H54 (cell line): ENCODE data around the gene NDST1.
A peak's percentile ranks its signal among the peaks of the same experiment; 100 is the strongest.

Experiments used
- DNase-seq: peaks from one replicate; pipeline ENCODE4 v3.0.0; 2011; ENCODE audit warnings: low spot score, mixed read lengths; ENCODE audit not compliant: insufficient read length
- FAIRE-seq: peaks from 3 replicates; lab custom pipeline; 2011; peaks lifted over from hg19 to GRCh38; lab: Jason Lieb, UNC
- POLR2A ChIP-seq: IDR thresholded peaks from 2 replicates; pipeline ENCODE4 v1.6.1; 2011; ENCODE audit warnings: low read depth, mild to moderate bottlenecking, low read length

The NDST1 gene

GRCh38 chr5:150587856-150588595, 80.1 kb downstream of the NDST1 start:
- no peak for FAIRE-seq
- TF ChIP-seq POLR2A: no peak
- DNase-seq: no peak

DNA sequence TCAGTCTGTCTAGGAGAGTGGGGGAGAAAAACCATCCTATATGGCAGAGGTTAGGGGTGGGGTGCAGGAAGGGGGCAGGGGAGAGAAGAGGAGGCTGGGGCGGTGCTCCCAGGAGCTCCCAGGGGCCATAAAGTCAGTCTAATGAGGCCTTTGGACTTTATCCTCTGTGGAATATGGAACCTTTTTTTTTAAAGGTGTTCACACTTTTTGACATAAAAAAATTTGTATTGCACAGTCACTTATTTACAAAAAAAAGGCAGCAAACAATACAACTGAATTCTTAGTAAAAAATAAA, 80.6 kb downstream of the NDST1 start:
- no peak for TF ChIP-seq POLR2A
- DNase-seq (no peak), FAIRE-seq (no peak)

DNA sequence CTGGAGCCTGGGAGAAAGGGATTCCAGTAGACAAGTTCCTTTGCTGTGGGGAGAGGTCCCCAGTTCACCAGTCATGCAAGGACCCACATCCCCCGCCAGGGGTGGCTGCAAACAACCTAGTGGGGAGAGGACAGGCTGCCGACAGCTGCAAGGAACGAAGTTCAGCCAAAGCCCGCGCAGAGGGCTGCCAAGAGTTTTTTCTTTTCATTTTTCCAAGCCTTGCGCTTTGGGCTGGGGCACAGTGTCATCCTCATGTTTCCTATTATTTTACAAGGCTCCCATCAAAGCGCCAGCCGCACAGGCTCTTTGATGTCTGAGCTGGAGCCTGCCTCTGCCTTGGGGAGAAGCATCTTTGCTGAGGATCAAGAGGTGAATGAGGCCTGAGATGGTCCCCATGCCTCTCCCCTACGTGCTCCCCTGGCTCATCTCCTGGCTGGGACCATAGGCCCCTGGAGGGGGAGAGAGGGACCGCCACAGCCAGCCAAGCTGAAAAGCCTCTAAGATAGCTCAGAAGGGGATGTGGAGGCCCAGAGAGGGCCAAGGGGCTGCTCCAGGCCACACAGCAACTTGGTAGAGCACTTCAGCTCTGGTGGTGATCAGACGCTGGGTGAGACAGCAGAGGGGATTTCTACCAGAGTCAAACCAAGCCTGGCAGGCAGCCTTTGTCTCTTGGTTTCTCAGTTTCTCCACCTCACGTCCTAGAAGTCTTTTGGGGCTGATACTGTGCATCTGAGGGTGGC, 82.1 kb downstream of the NDST1 start:
- DNase-seq (no peak), FAIRE-seq (no peak)
- TF ChIP-seq POLR2A: no peak

GRCh38 chr5:150590979-150591695, 83.2 kb downstream of the NDST1 start:
- DNase-seq (no peak), FAIRE-seq (no peak)
- no peak for TF ChIP-seq POLR2A

DNA sequence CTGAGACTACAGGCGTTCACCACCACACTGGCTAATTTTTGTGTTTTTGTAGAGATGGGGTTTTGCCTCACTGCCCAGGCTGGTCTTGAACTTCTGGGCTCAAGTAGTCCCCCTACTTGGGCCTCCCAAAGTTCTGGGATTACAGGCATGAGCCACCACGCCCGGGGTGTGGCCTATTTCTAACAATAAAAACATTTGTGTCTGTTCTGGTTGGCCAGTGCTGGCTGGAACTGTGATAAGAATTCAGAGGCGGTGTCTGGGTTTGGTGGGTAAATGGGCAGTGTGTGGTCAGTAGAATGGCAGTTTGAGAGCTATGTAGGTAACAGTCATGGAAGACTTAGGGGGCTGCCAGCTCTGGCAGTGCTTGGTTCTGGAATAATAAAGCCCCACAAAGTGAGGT, 85.7 kb downstream of the NDST1 start:
- TF ChIP-seq POLR2A: no peak
- DNase-seq: no peak
- FAIRE-seq: no peak

DNA sequence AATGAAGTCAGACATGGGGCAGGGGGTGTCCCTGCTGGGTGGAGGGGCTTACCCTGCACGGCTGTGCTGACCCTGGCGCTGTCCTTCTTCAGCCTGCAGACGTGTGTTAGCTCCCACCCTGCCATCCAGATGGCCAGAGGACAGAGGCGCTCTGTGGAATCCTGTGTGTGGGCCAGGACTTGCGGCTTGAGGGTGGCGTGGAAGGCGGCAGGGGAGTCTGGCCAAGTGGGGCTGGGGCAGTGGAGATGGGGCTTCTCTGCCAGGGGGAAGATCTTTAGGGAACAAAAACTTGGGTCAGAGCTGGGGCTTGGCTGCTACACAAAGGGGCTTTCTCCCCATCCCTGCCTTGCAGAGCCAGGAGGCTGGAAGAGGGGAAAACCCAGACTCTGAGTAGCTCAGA, 86.1 kb downstream of the NDST1 start:
- FAIRE-seq (no peak), DNase-seq (no peak)
- TF ChIP-seq POLR2A: no peak

DNA sequence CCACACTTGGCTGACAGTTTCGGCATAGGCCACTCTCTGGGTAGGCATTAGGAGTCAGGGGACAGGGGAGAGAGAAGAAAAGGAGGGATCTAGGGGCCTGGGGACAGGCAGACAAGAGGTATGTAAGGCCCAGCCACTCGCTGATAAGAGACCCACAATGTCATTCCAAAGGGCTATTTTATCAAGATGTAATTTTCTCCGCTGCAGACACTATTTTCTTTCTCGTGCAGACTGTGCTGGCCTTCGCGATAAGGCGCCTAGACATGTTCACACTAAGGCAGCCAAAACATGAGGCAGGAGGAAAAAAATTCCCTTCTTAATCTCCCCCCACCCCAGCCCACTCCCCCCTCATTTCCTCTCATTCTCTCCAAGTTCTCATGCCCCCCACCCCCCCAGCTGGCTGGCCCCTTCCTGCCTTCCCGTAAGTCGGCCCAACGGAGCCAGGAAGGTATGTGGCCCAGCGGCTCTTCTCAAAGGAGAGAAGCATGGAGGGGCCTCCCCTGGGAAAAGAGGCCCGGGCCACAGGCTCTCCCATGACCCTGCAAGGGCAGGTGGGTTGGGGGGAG, 87.6 kb downstream of the NDST1 start:
- no peak for TF ChIP-seq POLR2A
- FAIRE-seq: no peak
- no peak for DNase-seq

DNA sequence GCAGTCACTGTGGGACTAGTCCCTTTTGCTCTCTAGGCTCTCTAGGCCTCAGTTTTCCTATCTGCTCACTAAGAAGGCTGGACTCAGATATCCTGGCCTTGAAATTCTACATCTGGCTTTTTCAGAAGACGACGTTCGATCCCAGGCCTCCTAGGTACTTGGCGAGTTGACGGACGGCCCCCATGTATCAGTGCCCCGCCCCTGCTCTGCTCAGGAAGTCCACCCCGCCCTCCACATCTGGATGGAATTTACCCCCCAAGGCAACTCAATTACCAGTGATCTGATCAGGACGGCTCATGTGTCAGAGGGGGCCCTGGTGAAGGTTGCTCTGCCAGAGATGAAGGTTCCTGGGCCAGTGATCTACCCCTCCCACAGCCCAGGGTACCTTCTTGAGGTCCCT, 88.4 kb downstream of the NDST1 start:
- FAIRE-seq (no peak), DNase-seq (no peak)
- no peak for TF ChIP-seq POLR2A

DNA sequence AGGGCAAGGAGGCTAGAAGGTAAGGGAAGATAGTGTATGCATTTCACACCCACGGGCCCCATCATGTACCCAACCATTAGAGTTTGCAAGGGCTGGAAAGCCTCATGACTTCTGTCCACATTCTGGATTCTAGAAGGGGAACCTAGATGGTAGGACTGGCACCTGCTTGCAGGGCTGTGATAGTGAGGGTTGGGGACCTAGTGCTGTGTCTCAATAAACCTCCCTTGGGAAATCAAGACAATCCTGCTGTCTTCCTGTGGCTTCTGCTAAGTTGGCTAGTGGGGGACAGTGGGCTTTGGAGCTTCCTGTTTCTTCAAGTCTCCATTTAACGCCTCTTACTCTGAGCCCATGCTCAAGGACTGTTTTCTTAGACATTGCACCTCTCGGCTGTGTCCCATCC, 88.9 kb downstream of the NDST1 start:
- DNase-seq (no peak), FAIRE-seq (no peak)
- no peak for TF ChIP-seq POLR2A

DNA sequence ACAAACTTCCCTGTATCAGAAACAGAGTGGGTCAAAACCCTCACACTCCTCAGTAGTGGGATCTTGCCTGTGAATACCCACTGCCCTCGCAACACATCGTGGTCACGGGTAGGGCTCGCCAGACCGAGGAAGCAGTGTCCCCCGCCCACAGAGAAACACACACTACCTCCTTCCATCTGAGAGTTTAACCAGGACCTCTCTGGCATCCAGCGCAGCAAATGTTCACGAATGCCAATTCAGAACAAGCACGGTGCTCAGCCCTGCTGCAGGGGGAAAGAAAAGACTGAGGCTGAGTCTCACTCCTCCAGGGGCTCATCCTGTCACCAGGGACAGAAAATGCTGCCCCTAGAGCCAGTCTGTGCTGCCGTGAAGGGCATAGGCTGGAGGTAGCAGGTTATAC, 90.1 kb downstream of the NDST1 start:
- DNase-seq: no peak
- FAIRE-seq: no peak
- no peak for TF ChIP-seq POLR2A

DNA sequence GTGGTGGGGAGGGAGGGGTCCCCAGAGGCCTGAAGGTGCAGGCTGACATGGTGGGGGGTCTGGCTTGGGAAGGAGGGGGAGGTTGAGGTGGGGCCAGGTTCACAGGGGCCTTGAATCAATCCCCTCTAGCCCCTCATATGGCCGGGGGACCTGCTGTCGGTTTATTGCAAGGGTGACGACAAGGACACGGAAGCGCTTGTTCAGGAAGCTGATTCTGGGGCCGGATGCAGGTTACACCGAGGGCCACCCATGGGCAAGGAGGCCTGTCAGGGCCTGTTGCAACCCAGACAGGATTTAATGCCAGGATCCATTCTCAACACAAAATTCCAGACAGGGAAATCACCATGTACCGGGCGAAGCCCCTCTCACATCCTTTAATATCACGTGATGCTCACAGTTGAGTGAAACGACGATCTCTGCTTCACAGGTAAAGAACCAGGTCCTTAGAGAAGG, 90.9 kb downstream of the NDST1 start:
- TF ChIP-seq POLR2A: no peak
- DNase-seq: no peak
- FAIRE-seq: no peak

- TF ChIP-seq POLR2A: no peak
- no peak for FAIRE-seq
- DNase-seq: no peak
These were observed 91.3 kb downstream of the NDST1 start for GRCh38 chr5:150599281-150599680.

GRCh38 chr5:150599917-150600511, 92.1 kb downstream of the NDST1 start:
- FAIRE-seq (no peak), DNase-seq (peak; percentile 78)
- TF ChIP-seq POLR2A: no peak
